HepG2 (cell line): ENCODE results near the gene MYL12B. TPM values are rescaled to one million over a fixed set of nuclear protein-coding genes. Genes with fewer than 3 reads are reported as not detected.

Experiments used
- ARNT2 ChIP-seq: sonication (generic); formaldehyde crosslinking; IDR thresholded peaks from 2 replicates; pipeline ENCODE4 v1.8.0; 2022; ENCODE audit warnings: mild to moderate bottlenecking, low read depth, missing genetic modification reagents, moderate library complexity
- ELF1 ChIP-seq: sonication (generic); formaldehyde crosslinking; IDR thresholded peaks from 2 replicates; pipeline ENCODE4 v1.4.0; 2020; ENCODE audit warnings: missing genetic modification reagents
- FOSL2 ChIP-seq: sonication (generic); formaldehyde crosslinking; IDR thresholded peaks from 2 replicates; pipeline ENCODE4 v1.4.0; 2020; ENCODE audit warnings: missing genetic modification reagents
- FOXA3 ChIP-seq: IDR thresholded peaks from 2 replicates; pipeline ENCODE4 v1.6.1; 2016; ENCODE audit warnings: missing genetic modification reagents, missing compliant biosample characterization
- GATAD2A ChIP-seq: IDR thresholded peaks from 2 replicates; pipeline ENCODE4 v1.6.1; 2016
- HMG20B ChIP-seq: conservative IDR thresholded peaks from 2 replicates; pipeline ENCODE4 v1.6.1; 2016; ENCODE audit warnings: missing genetic modification reagents, missing compliant biosample characterization
- HOXD1 ChIP-seq: sonication (generic); formaldehyde crosslinking; IDR thresholded peaks from 2 replicates; pipeline ENCODE4 v1.5.0; 2020; ENCODE audit warnings: missing genetic modification reagents
- ISL2 ChIP-seq: sonication (generic); formaldehyde crosslinking; IDR thresholded peaks from 2 replicates; pipeline ENCODE4 v1.5.0; 2020; ENCODE audit warnings: missing genetic modification reagents
- MAFK ChIP-seq, 2 experiments: IDR thresholded peaks in 1 of 2; conservative IDR thresholded peaks in 1 of 2; 2 replicates each; pipeline ENCODE4 v1.6.1; 2011; ENCODE audit warnings: improper control_type of control experiment in 2 of 2, low read length in 2 of 2
- MXI1 ChIP-seq: IDR thresholded peaks from 3 replicates; pipeline ENCODE4 v1.6.1; 2012; ENCODE audit warnings: low read depth, low read length, inconsistent platforms, borderline replicate concordance
- NCOA2 ChIP-seq: sonication (generic); formaldehyde crosslinking; IDR thresholded peaks from 2 replicates; pipeline ENCODE4 v1.8.0; 2022; ENCODE audit warnings: inconsistent platforms
- NCOR1 ChIP-seq: fragments of 200-600 bp; sonication (generic); IDR thresholded peaks from 2 replicates; pipeline ENCODE4 v1.7.0; 2017; ENCODE audit warnings: antibody characterized with exemption, low read length, borderline replicate concordance
- NR2F1 ChIP-seq, 2 experiments: fragments of 450-650 bp in 1 of 2; formaldehyde crosslinking in 1 of 2; IDR thresholded peaks; 2 replicates each; pipeline versions ENCODE4 v1.5.0 to v1.6.1; 2016 to 2020; ENCODE audit warnings: mild to moderate bottlenecking in 1 of 2, missing compliant biosample characterization in 1 of 2, missing genetic modification reagents in 1 of 2, moderate library complexity in 1 of 2
- PITX1 ChIP-seq: sonication (generic); formaldehyde crosslinking; IDR thresholded peaks from 2 replicates; pipeline ENCODE4 v1.5.1; 2020; ENCODE audit warnings: mild to moderate bottlenecking, missing genetic modification reagents
- RARA ChIP-seq: IDR thresholded peaks from 2 replicates; pipeline ENCODE4 v1.6.1; 2016; ENCODE audit warnings: missing genetic modification reagents, missing compliant biosample characterization
- RXRB ChIP-seq: IDR thresholded peaks from 2 replicates; pipeline ENCODE4 v1.6.1; 2016; ENCODE audit warnings: borderline replicate concordance, missing genetic modification reagents, missing compliant biosample characterization
- SOX13 ChIP-seq, 3 experiments: fragments of 450-650 bp in 1 of 3; sonication (generic) in 1 of 3; formaldehyde crosslinking in 1 of 3; IDR thresholded peaks in 2 of 3; conservative IDR thresholded peaks in 1 of 3; 2 replicates each; pipeline versions ENCODE4 v1.5.0 to v1.6.1; 2016 to 2020; ENCODE audit warnings: antibody characterized with exemption in 1 of 3, mild to moderate bottlenecking in 1 of 3, missing compliant biosample characterization in 1 of 3, missing genetic modification reagents in 1 of 3, moderate library complexity in 1 of 3
- SOX6 ChIP-seq, 2 experiments: fragments of 450-650 bp in 1 of 2; sonication (generic) in 1 of 2; formaldehyde crosslinking in 1 of 2; IDR thresholded peaks; 2 replicates each; pipeline versions ENCODE4 v1.4.0 to v1.6.1; 2017 to 2020; ENCODE audit warnings: antibody characterized with exemption in 1 of 2, mild to moderate bottlenecking in 1 of 2, missing genetic modification reagents in 1 of 2
- SPEN ChIP-seq: sonication (generic); formaldehyde crosslinking; IDR thresholded peaks from 2 replicates; pipeline ENCODE4 v1.5.1; 2020; ENCODE audit warnings: low read depth, mild to moderate bottlenecking, missing genetic modification reagents
- TEAD3 ChIP-seq: optimal IDR thresholded peaks from 2 replicates; pipeline ENCODE3; 2016; ENCODE audit warnings: borderline replicate concordance
- ZNF431 ChIP-seq: sonication (generic); formaldehyde crosslinking; IDR thresholded peaks from 2 replicates; pipeline ENCODE4 v1.9.0; 2022; ENCODE audit warnings: missing genetic modification reagents, low read depth, mild to moderate bottlenecking, borderline replicate concordance
- ZNF687 ChIP-seq: sonication (generic); formaldehyde crosslinking; IDR thresholded peaks from 2 replicates; pipeline ENCODE4 v1.5.1; 2020; ENCODE audit warnings: mild to moderate bottlenecking, missing genetic modification reagents, moderate library complexity
- ZNF766 ChIP-seq: sonication (generic); formaldehyde crosslinking; IDR thresholded peaks from 2 replicates; pipeline ENCODE4 v1.5.0; 2020; ENCODE audit warnings: missing genetic modification reagents, borderline replicate concordance
- polyA plus RNA-seq, 8 experiments: library from polyadenylated mRNA; depleted of rRNA in 3 of 8; stranded (reverse) in 7 of 8; unstranded in 1 of 8; fragments of >200 nt; fragmentation: Illumina TruSeq in 4 of 8; extraction: Trizol in 4 of 8; gene quantifications; 2 replicates each; pipeline versions ENCODE4 v1.2.1 to v1.2.3, GENCODE V29; 2011 to 2016; ENCODE audit warnings: low read depth in 4 of 8, missing spikeins in 1 of 8, mixed read lengths in 1 of 8; ENCODE audit not compliant: insufficient read depth in 1 of 8
- total RNA-seq, 5 experiments: library from RNA; depleted of rRNA; stranded (reverse); fragments of >200 nt; fragmentation: Illumina TruSeq; extraction: Trizol; gene quantifications; 2 replicates each; pipeline ENCODE4 v1.2.3, GENCODE V29; 2016; ENCODE audit warnings: low read depth in 1 of 5

The MYL12B gene
- total and polyA plus RNA-seq, 2 of the 13 experiments (the other 11 are each of a cell fraction or from before 2014, with no cell fraction given) = 265 to 340 TPM

DNA sequence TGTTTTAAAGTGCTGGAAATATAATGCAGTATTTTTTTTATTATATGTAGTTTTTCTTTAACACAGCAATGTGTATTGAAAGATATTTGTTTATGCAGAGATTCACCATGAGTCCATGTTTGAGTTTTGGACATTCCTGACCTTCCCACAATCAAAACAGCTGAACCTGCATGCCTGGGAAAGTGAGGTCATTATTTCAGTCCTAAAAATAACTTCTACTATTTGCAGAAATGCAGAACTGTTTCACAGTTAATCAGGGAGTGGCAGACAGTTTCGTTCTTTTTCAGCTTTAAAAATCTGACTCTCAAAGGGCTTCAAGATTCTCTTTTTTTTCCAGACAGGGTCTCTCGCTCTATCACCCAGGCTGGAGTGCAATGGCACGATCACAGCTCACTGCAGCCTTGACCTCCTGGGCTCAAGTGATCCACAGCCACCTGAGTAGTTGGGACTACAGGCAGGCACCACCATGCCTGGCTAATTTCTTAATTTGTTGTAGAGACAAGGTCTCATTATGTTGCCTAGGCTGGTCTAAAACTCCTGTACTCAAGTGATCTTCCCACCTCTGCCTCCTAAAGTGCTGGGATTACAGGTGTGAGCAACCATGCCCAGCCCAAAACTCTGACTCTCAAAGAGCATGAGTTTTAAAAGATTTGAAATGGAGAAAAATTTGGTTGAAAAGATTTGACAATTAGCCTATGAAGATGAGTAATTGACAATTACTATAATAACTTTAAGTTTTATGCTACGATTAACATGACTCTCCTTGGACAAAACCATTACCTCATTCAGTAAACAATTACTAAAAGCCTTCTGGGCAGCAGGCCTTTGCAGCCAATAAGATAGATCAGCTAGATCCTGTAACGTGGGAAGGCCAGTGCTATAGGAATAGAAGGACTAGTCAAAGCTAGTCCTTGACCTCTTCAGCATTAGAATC is 5.0 kb upstream of the MYL12B start (continued):
- TF ChIP-seq ZNF431 (CRISPR knock-in tag) (no peak), HOXD1 (CRISPR knock-in tag) (no peak), ZNF766 (CRISPR knock-in tag) (0 out of 2 replicates have a peak, but pooled peaks have one; percentile 37), PITX1 (CRISPR knock-in tag) (peak; percentile 33; the same call in 1 of the 2 replicates), SPEN (CRISPR knock-in tag) (peak; percentile 14; the same call in 1 of the 2 replicates), SOX13 (IDR thresholded peaks at IDR 0.05) (no peak), SOX13 (CRISPR knock-in tag; conservative IDR thresholded peaks at IDR 0.05 in 1 of 2, IDR thresholded peaks at IDR 0.05 in 1 of 2) (peak in 1 of 2 experiments; percentile 79; a peak in 1 of 4 replicates), GATAD2A (CRISPR knock-in tag) (peak; percentile 53; the same call in 1 of the 2 replicates), ELF1 (0 out of 2 replicates have a peak, but pooled peaks have one; percentile 18), RARA (peak; percentile 77), NCOA2 (CRISPR knock-in tag) (0 out of 2 replicates have a peak, but pooled peaks have one; percentile 20), MAFK (conservative IDR thresholded peaks at IDR 0.05 in 1 of 2, IDR thresholded peaks at IDR 0.05 in 1 of 2; ENCODE audit: low read length in 2 of 2) (peak in 1 of 2 experiments; percentile 48; a peak in 2 of 4 replicates), RXRB (CRISPR knock-in tag) (peak; percentile 49), MXI1 (peak; percentile 49; the same call in 1 of the 3 replicates), TEAD3 (peak; percentile 88), SOX6 (IDR thresholded peaks at IDR 0.05) (no peak), SOX6 (CRISPR knock-in tag; IDR thresholded peaks at IDR 0.05) (peak; percentile 70), FOXA3 (CRISPR knock-in tag) (peak; percentile 67), ARNT2 (CRISPR knock-in tag) (no peak), NR2F1 (CRISPR knock-in tag; IDR thresholded peaks at IDR 0.05) (peak; percentile 47 to 72; a peak in 3 of 4 replicates), FOSL2 (CRISPR knock-in tag) (peak; percentile 44; the same call in 1 of the 2 replicates), ISL2 (CRISPR knock-in tag) (peak; percentile 18; the same call in 1 of the 2 replicates), HMG20B (0 out of 2 replicates have a peak, but pooled peaks have one; percentile 53), ZNF687 (CRISPR knock-in tag) (peak; percentile 28; the same call in 1 of the 2 replicates), NCOR1 (no peak)
